Measurements from ENCODE around the gene ENTHD1.

DNA sequence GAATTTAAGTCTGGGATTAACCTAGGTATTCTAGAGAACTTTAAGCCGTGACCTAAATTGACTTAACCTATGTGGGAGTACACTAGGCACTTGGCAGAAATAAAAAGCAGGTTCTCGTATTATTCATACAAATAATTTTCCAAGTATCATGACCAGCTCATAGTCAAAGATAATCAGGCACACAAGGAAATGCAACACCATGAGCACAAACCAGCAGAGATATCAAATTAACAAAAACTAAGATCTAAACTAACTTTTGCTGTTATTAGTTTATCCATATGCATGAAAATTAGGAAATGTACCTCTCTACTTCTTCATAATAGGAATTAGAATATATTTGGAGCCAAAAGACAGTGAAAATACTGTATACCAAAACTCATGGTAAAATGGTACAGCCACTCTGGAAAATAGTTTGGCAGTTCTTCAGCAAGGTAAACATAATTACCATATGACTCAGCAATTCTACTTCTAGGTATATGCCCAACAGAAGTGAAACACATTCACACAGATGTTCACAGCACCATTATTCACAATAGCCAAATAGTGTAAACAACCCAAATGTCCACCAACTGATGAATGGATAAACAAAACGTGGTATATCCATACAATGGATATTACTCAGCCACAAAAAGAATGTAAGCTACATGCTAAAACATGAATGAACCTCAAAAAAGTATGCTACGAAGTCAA is 154.1 kb downstream of the ENTHD1 start:
- no peak for TF ChIP-seq EZH2phosphoT487 (IDR thresholded peaks at IDR 0.05; ENCODE audit: low read depth)
- TF ChIP-seq, protein P1, sequence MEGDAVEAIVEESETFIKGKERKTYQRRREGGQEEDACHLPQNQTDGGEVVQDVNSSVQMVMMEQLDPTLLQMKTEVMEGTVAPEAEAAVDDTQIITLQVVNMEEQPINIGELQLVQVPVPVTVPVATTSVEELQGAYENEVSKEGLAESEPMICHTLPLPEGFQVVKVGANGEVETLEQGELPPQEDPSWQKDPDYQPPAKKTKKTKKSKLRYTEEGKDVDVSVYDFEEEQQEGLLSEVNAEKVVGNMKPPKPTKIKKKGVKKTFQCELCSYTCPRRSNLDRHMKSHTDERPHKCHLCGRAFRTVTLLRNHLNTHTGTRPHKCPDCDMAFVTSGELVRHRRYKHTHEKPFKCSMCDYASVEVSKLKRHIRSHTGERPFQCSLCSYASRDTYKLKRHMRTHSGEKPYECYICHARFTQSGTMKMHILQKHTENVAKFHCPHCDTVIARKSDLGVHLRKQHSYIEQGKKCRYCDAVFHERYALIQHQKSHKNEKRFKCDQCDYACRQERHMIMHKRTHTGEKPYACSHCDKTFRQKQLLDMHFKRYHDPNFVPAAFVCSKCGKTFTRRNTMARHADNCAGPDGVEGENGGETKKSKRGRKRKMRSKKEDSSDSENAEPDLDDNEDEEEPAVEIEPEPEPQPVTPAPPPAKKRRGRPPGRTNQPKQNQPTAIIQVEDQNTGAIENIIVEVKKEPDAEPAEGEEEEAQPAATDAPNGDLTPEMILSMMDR (IDR thresholded peaks at IDR 0.05; ENCODE audit: low read depth, low read length) = no peak

All from OCI-LY3 (cell line).